Skeletal muscle satellite cell (primary cell): ENCODE data around the gene IFNGR1.
"Not testable (repeated sequence)": the region's sequence is repeated elsewhere in the genome, so short reads cannot be mapped to it uniquely, and the experiment has no call there.

ENCODE experiments used
- H3K27me3 ChIP-seq: 2 replicates; pipeline ENCODE4 v1.7.0; 2013; ENCODE audit warnings: low read length; ENCODE audit not compliant: control insufficient read depth, insufficient read depth
- H3K36me3 ChIP-seq: 2 replicates; pipeline ENCODE4 v1.7.0; 2013; ENCODE audit warnings: mild to moderate bottlenecking, control low read depth, low read length; ENCODE audit not compliant: insufficient read depth
- H3K4me1 ChIP-seq: 2 replicates; pipeline ENCODE4 v1.7.0; 2013; ENCODE audit warnings: low read length; ENCODE audit not compliant: control insufficient read depth, insufficient read depth
- H3K4me2 ChIP-seq: 2 replicates; pipeline ENCODE4 v1.7.0; 2013; ENCODE audit warnings: mild to moderate bottlenecking, low read length
- H3K4me3 ChIP-seq: 2 replicates; pipeline ENCODE4 v1.7.0; 2013; ENCODE audit warnings: low read length
- H3K9ac ChIP-seq: 2 replicates; pipeline ENCODE4 v1.7.0; 2013; ENCODE audit warnings: mild to moderate bottlenecking, low read depth, low read length, moderate library complexity
- H3K9me3 ChIP-seq: replicated peaks from 2 replicates; pipeline ENCODE4 v1.7.0; 2013; ENCODE audit warnings: mild to moderate bottlenecking, control low read depth, low read length

IFNGR1 gene

DNA sequence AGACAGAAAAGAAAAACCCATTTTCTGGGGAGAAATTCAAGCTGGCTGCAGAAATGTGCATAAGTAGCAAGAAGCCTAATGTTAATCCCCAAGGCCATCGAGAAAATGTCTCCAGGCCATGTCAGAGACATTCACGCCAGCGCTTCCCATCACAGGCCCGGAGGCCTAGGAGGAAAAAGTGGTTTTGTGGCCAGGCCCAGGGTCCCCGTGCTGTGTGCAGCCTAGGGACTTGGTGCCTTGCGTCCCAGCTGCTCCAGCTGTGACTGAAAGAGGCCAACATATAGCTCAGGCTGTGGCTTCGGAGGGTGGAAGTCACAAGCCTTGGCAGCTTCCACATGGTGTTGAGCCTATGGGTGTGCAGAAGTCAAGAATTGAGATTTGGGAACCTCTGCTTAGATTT lies 10.9 kb downstream of the IFNGR1 start:
- Histone ChIP-seq H3K9me3 (no peaks in the 10 kb centered on the region), H3K4me3 (no peak overlapping the region), H3K9ac (no peak overlapping the region), H3K4me1 (peaks cover 8% of the 10 kb centered on the region), H3K36me3 (peaks cover 17% of the 10 kb centered on the region), H3K27me3 (no peaks in the 10 kb centered on the region), H3K4me2 (no peak overlapping the region)

DNA sequence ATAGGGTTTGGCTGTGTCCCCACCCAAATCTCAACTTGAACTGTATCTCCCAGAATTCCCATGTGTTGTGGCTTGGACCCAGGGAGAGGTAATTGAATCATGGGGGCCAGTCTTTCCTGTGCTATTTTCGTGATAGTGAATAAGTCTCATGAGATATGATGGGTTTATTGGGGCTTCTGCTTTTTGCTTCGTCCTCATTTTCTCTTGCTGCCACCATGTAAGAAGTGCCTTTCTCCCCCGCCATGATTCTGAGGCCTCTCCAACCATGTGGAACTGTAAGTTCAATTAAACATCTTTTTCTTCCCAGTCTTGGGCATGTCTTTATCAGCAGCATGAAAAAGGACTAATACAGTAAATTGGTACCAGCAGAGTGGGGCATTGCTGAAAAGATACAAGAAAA lies 11.7 kb downstream of the IFNGR1 start:
- not testable (repeated sequence) for H3K9ac ChIP-seq, H3K4me1 ChIP-seq, H3K4me3 ChIP-seq, H3K27me3 ChIP-seq, H3K9me3 ChIP-seq, H3K4me2 ChIP-seq
- peaks cover 22% of the 10 kb centered on the region for H3K36me3 ChIP-seq

DNA sequence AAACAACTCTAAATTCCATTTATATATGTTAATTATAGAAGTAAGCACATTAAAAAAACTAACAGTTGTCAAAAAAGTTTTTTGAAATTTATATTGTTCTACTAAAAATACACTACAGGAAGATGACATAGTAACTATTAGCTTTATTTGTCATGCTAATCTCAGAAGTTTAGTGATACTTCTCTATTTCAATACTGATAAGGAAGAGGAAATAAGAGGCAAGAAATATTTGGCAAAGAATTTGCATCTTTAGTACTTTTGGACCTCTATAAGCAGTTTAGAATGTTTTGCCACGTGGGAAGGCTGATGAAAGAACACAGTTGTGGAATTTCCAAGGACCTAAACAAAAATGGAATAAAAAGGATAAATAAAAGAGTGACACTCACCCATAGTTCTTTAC lies 12.6 kb downstream of the IFNGR1 start:
- Histone ChIP-seq H3K4me3 (no peak overlapping the region), H3K9me3 (no peaks in the 10 kb centered on the region), H3K36me3 (peaks cover 29% of the 10 kb centered on the region), H3K4me1 (peaks cover 8% of the 10 kb centered on the region), H3K9ac (no peak overlapping the region), H3K27me3 (no peaks in the 10 kb centered on the region), H3K4me2 (no peak overlapping the region)

DNA sequence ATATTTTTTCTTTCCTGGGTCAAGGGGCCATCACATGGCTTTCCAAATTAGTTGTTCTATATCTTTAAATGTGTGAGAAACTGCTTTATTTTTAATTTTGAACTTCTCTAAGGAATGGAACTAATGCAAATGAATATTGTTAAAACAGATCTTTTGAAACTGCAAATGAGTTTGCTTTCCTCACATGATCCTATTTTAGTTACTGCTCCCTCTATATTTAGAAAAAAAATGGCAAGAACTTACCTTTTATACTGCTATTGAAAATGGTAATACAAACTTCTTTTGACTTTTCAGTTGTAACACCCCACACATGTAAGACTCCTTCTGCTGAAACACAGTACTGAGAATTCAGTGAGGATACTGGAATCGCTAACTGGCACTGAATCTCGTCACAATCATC lies 15.9 kb downstream of the IFNGR1 start:
- Histone ChIP-seq H3K4me3 (no peak overlapping the region), H3K4me2 (no peak overlapping the region), H3K9me3 (no peaks in the 10 kb centered on the region), H3K9ac (no peak overlapping the region), H3K36me3 (peaks cover 41% of the 10 kb centered on the region), H3K4me1 (no peaks in the 10 kb centered on the region), H3K27me3 (no peaks in the 10 kb centered on the region)

GRCh38 chr6:137202078-137202477 lies 17.1 kb downstream of the IFNGR1 start:
- peaks cover 48% of the 10 kb centered on the region for H3K36me3 ChIP-seq

DNA sequence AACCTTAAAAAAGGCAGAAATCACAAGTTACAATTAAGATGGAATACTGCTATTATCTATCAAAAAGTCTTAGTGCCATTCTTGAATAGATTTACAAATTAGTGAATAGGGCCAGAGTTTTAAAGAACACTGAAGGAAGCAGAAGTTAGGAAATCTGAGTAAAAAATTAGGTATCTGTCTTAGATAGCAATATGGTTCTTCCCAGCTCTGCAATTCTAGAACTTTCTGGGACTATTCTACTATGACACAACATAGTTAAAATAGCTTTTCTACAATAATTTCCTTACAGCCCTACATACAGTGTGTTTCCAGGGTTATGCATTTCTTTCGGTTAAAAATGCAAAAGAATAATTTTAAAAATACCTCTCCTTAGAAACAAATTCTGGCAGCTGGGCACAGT lies 18.2 kb downstream of the IFNGR1 start:
- no peaks in the 10 kb centered on the region for H3K4me1 ChIP-seq
- no peak overlapping the region for H3K4me3 ChIP-seq
- H3K36me3 ChIP-seq, result peaks cover 45% of the 10 kb centered on the region
- no peak overlapping the region for H3K9ac ChIP-seq
- H3K9me3 ChIP-seq, result no peaks in the 10 kb centered on the region
- no peak overlapping the region for H3K4me2 ChIP-seq
- H3K27me3 ChIP-seq, result no peaks in the 10 kb centered on the region

More at GRCh38 chr6:137202078-137202477, 17.1 kb downstream of the IFNGR1 start:
- Histone ChIP-seq H3K4me2 (no peak overlapping the region), H3K27me3 (no peaks in the 10 kb centered on the region), H3K4me1 (no peaks in the 10 kb centered on the region), H3K9me3 (no peaks in the 10 kb centered on the region), H3K9ac (no peak overlapping the region), H3K4me3 (no peak overlapping the region)

- H3K9me3 ChIP-seq, result no peaks in the 10 kb centered on the region
- H3K9ac ChIP-seq, result no peak overlapping the region
- no peaks in the 10 kb centered on the region for H3K27me3 ChIP-seq
- H3K36me3 ChIP-seq, result peaks cover 43% of the 10 kb centered on the region
- no peak overlapping the region for H3K4me2 ChIP-seq
- H3K4me3 ChIP-seq, result no peak overlapping the region
- no peaks in the 10 kb centered on the region for H3K4me1 ChIP-seq
Measured at GRCh38 chr6:137200288-137200687, 18.9 kb downstream of the IFNGR1 start.

DNA sequence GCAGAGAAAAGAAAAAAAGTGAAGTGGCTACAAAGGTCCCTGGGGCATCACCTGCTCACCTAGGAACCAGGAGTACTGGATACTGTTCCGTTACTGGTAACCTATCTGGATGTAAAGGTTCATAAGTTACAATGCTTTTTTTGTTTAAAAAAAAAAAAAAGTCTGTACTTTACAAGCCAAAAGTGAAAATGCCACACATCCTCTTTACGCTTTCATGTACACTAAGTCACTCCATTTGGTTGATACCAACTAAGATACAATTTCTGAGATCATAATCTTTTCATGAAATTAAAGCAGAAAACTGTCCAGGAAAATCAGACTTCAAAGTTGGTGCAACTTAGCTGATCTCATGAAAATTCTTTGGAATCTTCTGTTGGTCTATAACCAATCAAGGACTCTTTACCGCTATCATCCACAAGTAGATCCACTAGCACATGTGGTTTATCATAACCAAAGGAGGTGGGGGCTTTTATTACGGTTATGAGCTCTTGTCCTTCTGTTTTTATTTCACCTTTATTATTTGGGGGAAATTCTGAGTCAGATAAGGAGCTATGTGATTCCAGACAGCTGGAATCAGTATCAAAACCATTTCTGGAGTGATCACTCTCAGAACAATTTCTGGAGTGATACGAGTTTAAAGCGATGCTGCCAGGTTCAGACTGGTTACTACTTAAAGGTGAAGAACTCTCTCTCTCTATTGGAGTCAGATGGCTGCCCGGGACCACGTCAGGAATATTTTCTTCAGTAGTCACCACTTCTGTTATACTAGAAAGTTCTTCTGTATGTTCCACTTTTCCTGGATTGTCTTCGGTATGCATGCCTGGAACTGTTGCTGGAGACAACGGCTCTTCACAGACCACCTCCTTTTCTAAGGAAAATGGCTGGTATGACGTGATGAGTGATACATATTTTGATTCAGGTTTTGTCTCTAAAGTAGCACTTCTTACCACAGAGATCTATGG lies 21.2 kb downstream of the IFNGR1 start:
- H3K4me1 ChIP-seq, result no peaks in the 10 kb centered on the region
- H3K9me3 ChIP-seq, result no peaks in the 10 kb centered on the region
- peaks cover 27% of the 10 kb centered on the region for H3K36me3 ChIP-seq
- H3K9ac ChIP-seq, result no peak overlapping the region
- no peak overlapping the region for H3K4me3 ChIP-seq
- H3K27me3 ChIP-seq, result no peaks in the 10 kb centered on the region
- no peak overlapping the region for H3K4me2 ChIP-seq

DNA sequence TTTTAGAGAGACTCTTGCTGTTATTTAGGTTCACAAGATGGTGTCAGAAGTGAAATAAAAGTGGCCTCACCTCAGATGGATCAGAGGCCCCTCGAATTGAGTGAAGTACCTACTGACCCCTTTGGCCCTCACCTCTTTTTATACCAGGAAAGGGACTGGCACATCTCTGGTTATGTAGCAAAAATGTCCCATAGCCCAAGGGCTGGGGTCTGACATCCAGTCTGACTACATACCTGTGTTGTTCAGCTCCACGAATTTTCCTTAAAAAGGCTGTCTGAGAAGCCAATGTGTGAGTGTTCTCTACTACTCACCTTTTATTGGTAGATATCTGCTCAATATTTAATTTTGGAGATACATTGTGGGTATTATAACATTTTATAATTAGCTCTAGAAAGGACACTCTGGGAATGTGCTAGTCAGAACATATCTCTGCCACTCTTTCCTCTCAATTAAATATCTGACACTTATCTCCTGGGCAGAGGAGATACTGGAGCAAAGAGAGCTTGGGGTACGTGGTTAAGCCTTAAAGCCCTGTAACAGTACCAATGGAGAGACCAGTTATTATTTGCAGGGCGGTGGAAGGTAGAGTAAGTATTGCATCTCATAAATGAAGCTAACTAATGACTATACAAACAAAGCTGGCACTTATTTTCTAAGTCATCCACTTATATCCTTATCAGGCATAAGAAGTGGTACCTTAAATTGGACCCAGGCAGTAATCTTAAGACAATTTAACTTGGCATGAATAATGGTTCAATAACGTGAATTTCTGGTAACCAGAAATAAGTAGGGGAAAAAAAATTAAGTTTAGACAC lies 25.7 kb downstream of the IFNGR1 start:
- Histone ChIP-seq H3K4me3 (no peak overlapping the region), H3K4me2 (no peak overlapping the region), H3K36me3 (peaks cover 9% of the 10 kb centered on the region), H3K27me3 (no peaks in the 10 kb centered on the region), H3K9me3 (no peaks in the 10 kb centered on the region), H3K4me1 (no peaks in the 10 kb centered on the region), H3K9ac (no peak overlapping the region)

DNA sequence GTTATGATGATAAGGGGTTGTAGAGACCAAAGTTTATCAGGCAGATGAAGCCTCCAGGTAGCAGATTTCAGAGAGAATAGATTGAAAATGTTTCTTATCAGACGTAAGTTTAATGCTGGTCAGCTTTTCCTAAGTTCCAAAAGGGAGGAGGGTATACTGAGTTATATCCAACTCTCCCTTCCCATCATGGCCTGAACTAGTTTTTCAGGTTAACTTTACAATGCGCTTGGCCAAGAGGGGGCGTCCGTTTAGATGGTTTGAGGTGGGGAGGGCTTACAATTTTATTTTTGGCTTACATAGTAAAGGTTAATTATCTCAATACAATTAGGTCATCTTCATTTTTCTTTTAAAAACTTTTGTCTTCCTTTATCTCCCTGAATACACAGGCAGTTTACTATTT lies 26.4 kb downstream of the IFNGR1 start:
- Histone ChIP-seq H3K9ac (no peak overlapping the region), H3K4me3 (no peak overlapping the region), H3K9me3 (no peaks in the 10 kb centered on the region), H3K36me3 (peaks cover 3% of the 10 kb centered on the region), H3K4me2 (no peak overlapping the region), H3K27me3 (no peaks in the 10 kb centered on the region), H3K4me1 (no peaks in the 10 kb centered on the region)

DNA sequence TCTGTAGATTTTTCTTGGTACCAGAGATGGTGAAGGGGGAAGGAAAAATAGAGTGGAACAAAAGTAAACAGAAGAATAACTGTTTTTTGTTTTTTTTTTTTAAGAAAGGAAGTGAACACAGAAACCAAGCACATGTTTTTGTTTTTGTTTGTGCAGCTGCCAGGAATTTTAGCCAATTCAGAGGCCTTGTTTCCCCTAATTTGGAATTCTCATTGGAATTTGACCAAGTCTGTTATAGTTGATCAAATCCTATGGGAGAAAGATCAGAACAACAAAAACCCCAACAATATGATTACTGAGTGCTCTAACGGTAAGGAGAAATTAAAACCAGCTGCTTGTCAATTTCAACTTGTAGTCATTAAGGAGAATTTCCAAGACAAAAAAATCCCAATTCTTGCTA lies 27.5 kb downstream of the IFNGR1 start:
- no peak overlapping the region for H3K4me2 ChIP-seq
- H3K4me3 ChIP-seq, result no peak overlapping the region
- no peaks in the 10 kb centered on the region for H3K36me3 ChIP-seq
- H3K4me1 ChIP-seq, result no peaks in the 10 kb centered on the region
- no peak overlapping the region for H3K9ac ChIP-seq
- H3K9me3 ChIP-seq, result no peaks in the 10 kb centered on the region
- no peaks in the 10 kb centered on the region for H3K27me3 ChIP-seq
